ENCODE data around the gene BID. TPM values are rescaled to one million over a fixed set of nuclear protein-coding genes. Genes with fewer than 3 reads are reported as not detected.

BID gene
- total RNA-seq, 6 experiments from 2014 or later = 48.7 to 61.0 (median 50.6) TPM

DNA sequence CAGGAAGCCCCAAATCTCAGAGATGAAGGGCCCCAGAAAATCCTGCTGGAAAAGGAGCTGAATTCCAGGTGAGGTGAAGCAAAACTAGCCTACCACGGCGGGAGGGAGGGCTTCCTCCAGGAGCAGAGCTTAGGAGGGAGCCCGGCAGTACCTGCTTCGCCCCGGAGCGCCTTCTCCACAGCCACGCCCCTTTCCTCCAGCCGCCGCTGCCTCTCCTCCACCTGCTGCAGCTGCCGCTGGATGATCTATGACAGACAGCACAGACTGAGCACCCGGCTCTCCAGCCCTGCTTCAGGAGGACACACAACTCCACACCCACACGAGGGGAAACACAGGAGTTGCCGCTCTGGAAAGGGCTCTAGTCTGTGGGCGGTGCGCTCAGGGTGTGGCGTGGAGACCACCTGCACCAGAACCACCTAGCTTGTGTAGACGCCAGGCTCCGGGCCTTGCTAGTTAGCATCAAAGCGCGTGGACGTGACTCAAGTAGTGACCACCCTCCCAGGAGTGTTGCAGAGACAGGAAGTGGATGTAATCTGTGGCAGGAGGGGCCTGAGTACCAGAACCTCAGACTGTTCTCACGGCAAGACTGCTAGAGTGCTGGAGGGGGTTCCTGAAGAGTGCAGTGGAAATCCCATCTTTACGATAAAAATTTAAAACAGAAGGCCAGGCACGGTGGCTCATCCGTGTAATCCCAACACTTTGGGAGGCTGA lies 34.6 kb upstream of the BID start:
- H3K4me1 Mint-ChIP-seq (ENCODE audit: low read depth) = no peaks in the 10 kb centered on the region
- no peaks in the 10 kb centered on the region for H3K9me3 Mint-ChIP-seq
- no peak overlapping the region for H3K27ac Mint-ChIP-seq
- TF ChIP-seq, protein P1, sequence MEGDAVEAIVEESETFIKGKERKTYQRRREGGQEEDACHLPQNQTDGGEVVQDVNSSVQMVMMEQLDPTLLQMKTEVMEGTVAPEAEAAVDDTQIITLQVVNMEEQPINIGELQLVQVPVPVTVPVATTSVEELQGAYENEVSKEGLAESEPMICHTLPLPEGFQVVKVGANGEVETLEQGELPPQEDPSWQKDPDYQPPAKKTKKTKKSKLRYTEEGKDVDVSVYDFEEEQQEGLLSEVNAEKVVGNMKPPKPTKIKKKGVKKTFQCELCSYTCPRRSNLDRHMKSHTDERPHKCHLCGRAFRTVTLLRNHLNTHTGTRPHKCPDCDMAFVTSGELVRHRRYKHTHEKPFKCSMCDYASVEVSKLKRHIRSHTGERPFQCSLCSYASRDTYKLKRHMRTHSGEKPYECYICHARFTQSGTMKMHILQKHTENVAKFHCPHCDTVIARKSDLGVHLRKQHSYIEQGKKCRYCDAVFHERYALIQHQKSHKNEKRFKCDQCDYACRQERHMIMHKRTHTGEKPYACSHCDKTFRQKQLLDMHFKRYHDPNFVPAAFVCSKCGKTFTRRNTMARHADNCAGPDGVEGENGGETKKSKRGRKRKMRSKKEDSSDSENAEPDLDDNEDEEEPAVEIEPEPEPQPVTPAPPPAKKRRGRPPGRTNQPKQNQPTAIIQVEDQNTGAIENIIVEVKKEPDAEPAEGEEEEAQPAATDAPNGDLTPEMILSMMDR (IDR thresholded peaks at IDR 0.05) = no peak
- H3K27me3 Mint-ChIP-seq (ENCODE audit: insufficient read depth) = no peaks in the 10 kb centered on the region
- no peak overlapping the region for H3K4me3 Mint-ChIP-seq
- no peak for DNase-seq
- H3K36me3 Mint-ChIP-seq (ENCODE audit: low read depth) = no peaks in the 10 kb centered on the region

DNA sequence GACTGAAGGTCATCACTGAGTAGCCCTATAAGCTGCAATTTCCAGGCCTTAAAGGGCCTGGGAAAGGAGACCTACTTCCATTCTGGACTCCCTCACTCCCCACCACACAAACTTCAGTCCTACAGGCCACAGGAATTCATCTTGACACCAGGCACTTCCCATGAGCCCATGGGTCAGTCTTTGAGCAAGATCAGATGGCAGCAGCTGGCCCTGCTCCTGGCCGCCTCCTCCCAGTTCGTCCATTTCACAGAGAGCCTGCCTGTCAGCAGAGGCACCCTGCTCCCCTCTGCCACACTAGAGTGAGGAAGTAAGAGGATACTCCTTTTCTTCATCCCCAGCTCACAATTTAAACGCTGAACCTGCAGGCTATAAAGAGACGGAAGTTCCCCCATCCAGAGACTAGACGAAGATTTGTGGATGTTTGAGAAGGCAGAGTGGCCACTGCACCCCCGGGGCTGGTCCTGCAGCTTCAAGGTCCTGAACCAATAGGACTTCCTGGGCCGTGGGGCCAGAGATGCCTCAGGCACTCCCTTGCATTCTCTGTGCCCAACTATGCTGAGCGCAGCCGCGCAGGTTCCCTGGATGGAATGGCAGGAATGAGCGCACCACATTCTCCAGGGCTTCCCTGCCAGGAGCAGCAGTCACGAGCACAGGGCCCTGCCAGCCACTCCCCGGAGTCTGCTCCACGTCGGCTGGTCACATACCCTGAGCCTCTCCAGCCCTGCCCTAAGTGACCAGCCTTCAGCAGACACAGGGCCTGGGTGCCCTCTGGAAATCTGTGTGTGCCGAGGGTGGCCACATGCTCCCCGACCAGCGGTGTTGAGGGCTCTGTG lies 33.5 kb upstream of the BID start:
- TF ChIP-seq, protein P1 (IDR thresholded peaks at IDR 0.05) = no peak
- Mint-ChIP-seq H3K9me3 (no peaks in the 10 kb centered on the region), H3K4me3 (no peak overlapping the region), H3K36me3 (ENCODE audit: low read depth) (no peaks in the 10 kb centered on the region), H3K27ac (no peak overlapping the region), H3K4me1 (ENCODE audit: low read depth) (no peaks in the 10 kb centered on the region), H3K27me3 (ENCODE audit: insufficient read depth) (no peaks in the 10 kb centered on the region)
- no peak for DNase-seq

DNA sequence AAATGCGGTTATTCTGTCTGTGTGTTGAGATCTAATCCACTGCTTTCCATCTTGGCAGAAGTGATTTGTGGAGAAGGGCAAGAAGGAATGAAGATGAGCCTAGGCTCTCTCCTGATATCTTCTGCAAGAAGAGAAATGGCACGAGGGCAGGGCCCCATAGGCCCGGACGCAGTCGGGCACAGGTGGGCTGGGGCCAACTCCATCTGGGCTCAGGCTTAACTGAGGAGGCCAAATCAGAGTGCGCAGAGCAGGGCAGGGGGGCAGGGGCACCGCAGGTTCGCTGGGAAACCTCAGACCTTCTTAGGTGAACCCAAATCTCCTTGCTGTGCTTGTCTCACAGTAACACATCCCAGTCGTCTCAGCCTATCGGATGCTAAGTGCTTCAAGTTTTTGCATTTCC lies 32.8 kb upstream of the BID start:
- H3K4me1 Mint-ChIP-seq (ENCODE audit: low read depth) = no peaks in the 10 kb centered on the region
- H3K9me3 Mint-ChIP-seq = no peaks in the 10 kb centered on the region
- H3K4me3 Mint-ChIP-seq = no peak overlapping the region
- DNase-seq = no peak
- H3K27me3 Mint-ChIP-seq (ENCODE audit: insufficient read depth) = no peaks in the 10 kb centered on the region
- TF ChIP-seq, protein P1 (IDR thresholded peaks at IDR 0.05) = no peak
- H3K27ac Mint-ChIP-seq = no peak overlapping the region
- H3K36me3 Mint-ChIP-seq (ENCODE audit: low read depth) = no peaks in the 10 kb centered on the region

DNA sequence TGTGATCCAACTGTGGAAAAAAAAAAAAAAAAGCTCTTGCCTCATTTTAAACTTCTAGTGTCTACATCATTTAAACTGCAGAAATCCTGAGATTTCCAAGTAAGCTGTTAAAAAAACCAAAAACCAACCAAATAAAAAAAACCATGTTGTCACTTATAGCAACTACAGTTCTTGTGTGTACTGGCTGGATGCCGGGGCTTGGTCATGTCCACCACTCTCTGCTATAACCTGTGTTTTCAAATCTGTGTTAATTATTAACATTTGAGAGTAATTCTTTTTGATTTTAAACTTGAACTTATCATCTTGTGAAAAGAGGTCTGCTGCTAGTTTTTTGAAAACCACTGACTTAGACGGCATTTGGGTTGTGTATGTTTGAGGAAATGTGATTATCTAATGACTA lies 32.2 kb upstream of the BID start:
- H3K4me3 Mint-ChIP-seq = no peak overlapping the region
- H3K36me3 Mint-ChIP-seq (ENCODE audit: low read depth) = no peaks in the 10 kb centered on the region
- H3K9me3 Mint-ChIP-seq = no peaks in the 10 kb centered on the region
- H3K27me3 Mint-ChIP-seq (ENCODE audit: insufficient read depth) = no peaks in the 10 kb centered on the region
- H3K27ac Mint-ChIP-seq = no peak overlapping the region
- no peaks in the 10 kb centered on the region for H3K4me1 Mint-ChIP-seq (ENCODE audit: low read depth)
- TF ChIP-seq, protein P1 (IDR thresholded peaks at IDR 0.05) = no peak
- no peak for DNase-seq

DNA sequence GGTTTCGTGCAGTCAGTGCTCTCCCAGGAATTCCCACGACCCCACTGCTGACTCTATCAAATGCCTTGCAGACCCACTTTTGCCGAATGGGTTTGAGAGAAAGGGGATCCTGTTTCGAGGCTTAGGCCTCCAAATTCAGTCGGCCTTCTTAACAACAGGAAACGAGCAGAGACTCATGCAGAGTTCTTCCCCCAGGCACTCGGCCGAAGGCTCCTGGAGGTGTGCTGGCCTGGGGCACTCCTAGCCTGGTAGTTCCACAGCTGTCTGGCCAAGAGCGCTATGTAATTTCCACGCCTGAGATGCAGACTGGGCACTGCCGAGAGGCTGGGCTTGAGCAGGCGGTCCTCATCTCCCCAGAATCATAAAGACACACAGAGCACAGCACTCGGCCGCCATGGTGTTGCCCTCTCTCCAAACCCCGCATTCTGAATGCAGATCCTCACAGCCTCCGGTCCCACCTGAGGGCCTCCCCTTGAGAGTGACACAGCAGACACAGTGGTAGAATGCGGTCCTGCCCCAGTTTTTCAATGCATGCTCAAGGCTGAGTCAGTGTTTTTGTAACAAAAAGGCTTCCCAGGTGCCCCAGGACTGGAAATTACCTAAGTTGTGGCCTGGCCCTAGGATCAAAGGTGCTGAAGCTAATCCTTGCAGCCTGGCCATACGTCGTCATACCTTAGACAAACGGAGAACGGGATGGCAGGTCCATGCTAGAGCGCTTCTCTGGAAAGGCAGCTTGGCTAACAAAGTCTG lies 30.2 kb upstream of the BID start:
- Mint-ChIP-seq H3K9me3 (no peaks in the 10 kb centered on the region), H3K27me3 (ENCODE audit: insufficient read depth) (no peaks in the 10 kb centered on the region; the same call in 1 of the 2 replicates), H3K27ac (no peak overlapping the region), H3K4me3 (no peak overlapping the region), H3K36me3 (ENCODE audit: low read depth) (no peaks in the 10 kb centered on the region), H3K4me1 (ENCODE audit: low read depth) (no peaks in the 10 kb centered on the region)
- no peak for DNase-seq
- TF ChIP-seq, protein P1 (IDR thresholded peaks at IDR 0.05) = no peak

Data from HFFc6 (cell line).